Peyer's patch (tissue), 4 donors: ENCODE measurements around the gene PIK3CD. TPM values are rescaled to one million over a fixed set of nuclear protein-coding genes. Genes with fewer than 3 reads are reported as not detected.
"Not testable (repeated sequence)": the region's sequence is repeated elsewhere in the genome, so short reads cannot be mapped to it uniquely, and the experiment has no call there.

Experiments used
- DNase-seq, 3 donors: peaks; one replicate each; pipeline ENCODE4 v3.0.0-alpha.2; 2017 to 2019
- H3K27ac ChIP-seq, 4 donors: fragments of 200-600 bp; sonication (generic); one replicate each; pipeline ENCODE4 v1.5.1; 2016 to 2019
- H3K27me3 ChIP-seq, 2 donors: fragments of 200-600 bp; sonication (generic); one replicate each; pipeline ENCODE4 v1.5.1; 2019
- H3K36me3 ChIP-seq, 3 donors: fragments of 200-600 bp; sonication (generic); one replicate each; pipeline ENCODE4 v1.5.1; 2016 to 2019
- H3K4me1 ChIP-seq, 4 donors: fragments of 200-600 bp; sonication (generic); one replicate each; pipeline ENCODE4 v1.5.1; 2016 to 2019
- H3K4me3 ChIP-seq, 4 donors: fragments of 200-600 bp; sonication (generic); 1 replicate in 3 of 4; 2 replicates in 1 of 4; pipeline ENCODE4 v1.5.1; 2016 to 2019; ENCODE audit warnings: mild to moderate bottlenecking in 1 of 4
- H3K9me3 ChIP-seq, 4 donors: fragments of 200-600 bp; sonication (generic); one replicate each; pipeline ENCODE4 v1.5.1; 2016 to 2019; ENCODE audit warnings: mild to moderate bottlenecking in 1 of 4
- POLR2A ChIP-seq, 2 donors: fragments of 450-650 bp; IDR thresholded peaks; one replicate each; pipeline ENCODE4 v1.5.1; 2017; ENCODE audit warnings: antibody characterized with exemption in 2 of 2, mild to moderate bottlenecking in 2 of 2, moderate library complexity in 2 of 2
- total RNA-seq, 4 donors: library from RNA; depleted of rRNA; stranded (reverse); fragments of >200 nt; gene quantifications; one replicate each; pipeline ENCODE4 v1.1.0, GENCODE V29; 2016
- TF ChIP-seq, protein P1 (sequence below), 6 experiments: fragments of 450-650 bp in 4 of 6; fragments of 200-600 bp in 2 of 6; sonication (generic) in 1 of 6; IDR thresholded peaks; one replicate each; pipeline ENCODE4 v1.5.1; 2017 to 2019; ENCODE audit warnings: antibody characterized with exemption in 6 of 6, mild to moderate bottlenecking in 3 of 6, moderate library complexity in 1 of 6

Gene PIK3CD
- total RNA-seq, 4 donors from 2014 or later = 2.8 to 34.7 (median 7.6) TPM

DNA sequence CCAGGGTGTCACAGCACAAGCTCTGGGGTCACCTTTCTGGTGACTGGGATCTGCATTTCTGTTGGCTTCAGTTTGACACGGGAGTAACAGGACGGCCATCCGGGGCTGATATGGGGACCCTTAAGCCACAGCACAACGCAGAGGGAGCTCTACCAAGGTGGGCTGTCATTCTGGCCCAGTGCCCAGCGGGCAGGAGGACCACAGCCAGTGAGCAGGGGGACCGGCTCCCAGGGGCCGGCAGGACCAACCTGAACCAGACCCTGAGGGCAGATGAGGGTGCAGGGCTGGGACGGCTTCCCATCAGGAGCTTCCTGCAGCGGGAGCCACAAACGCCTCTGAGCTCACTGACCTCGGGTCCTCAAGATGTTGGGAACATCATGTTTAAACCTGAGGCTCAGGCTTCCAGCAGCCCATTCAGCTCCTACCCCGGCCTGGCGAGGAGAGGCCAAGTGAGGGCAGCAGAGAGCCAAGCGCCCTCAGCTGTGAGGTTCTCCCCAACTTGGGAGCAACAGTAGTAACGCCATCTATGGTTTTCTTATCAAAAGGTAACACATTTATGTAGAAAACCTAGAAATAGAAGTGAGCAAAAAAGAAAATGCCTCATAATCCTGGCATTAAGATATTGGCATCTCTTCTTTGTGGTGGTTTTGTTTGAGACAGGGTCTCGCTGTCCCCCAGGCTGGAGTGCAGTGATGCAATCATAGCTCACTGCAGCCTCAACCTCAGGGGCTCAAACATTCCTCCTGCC, 36.0 kb upstream of the PIK3CD start:
- Histone ChIP-seq H3K4me3 (no peak overlapping the region), H3K36me3 (peaks cover 0 to 17% (median 0%) of the 10 kb centered on the region in 3 donors), H3K27ac (no peak overlapping the region), H3K4me1 (no peaks in the 10 kb centered on the region), H3K9me3 (no peaks in the 10 kb centered on the region), H3K27me3 (no peaks in the 10 kb centered on the region)
- TF ChIP-seq POLR2A (IDR thresholded peaks at IDR 0.05) = no peak
- TF ChIP-seq, protein P1, sequence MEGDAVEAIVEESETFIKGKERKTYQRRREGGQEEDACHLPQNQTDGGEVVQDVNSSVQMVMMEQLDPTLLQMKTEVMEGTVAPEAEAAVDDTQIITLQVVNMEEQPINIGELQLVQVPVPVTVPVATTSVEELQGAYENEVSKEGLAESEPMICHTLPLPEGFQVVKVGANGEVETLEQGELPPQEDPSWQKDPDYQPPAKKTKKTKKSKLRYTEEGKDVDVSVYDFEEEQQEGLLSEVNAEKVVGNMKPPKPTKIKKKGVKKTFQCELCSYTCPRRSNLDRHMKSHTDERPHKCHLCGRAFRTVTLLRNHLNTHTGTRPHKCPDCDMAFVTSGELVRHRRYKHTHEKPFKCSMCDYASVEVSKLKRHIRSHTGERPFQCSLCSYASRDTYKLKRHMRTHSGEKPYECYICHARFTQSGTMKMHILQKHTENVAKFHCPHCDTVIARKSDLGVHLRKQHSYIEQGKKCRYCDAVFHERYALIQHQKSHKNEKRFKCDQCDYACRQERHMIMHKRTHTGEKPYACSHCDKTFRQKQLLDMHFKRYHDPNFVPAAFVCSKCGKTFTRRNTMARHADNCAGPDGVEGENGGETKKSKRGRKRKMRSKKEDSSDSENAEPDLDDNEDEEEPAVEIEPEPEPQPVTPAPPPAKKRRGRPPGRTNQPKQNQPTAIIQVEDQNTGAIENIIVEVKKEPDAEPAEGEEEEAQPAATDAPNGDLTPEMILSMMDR (IDR thresholded peaks at IDR 0.05) = peak in 5 of 6 experiments; percentile 46 to 70 (median 51)
- peak in 2 of 3 donors; percentile 64 to 79 for DNase-seq

GRCh38 chr1:9618909-9619679, 32.4 kb upstream of the PIK3CD start:
- Histone ChIP-seq H3K27me3 (no peaks in the 10 kb centered on the region), H3K9me3 (no peaks in the 10 kb centered on the region)
- TF ChIP-seq, protein P1 (IDR thresholded peaks at IDR 0.05) = no peak
- no peak for TF ChIP-seq POLR2A (IDR thresholded peaks at IDR 0.05)

DNA sequence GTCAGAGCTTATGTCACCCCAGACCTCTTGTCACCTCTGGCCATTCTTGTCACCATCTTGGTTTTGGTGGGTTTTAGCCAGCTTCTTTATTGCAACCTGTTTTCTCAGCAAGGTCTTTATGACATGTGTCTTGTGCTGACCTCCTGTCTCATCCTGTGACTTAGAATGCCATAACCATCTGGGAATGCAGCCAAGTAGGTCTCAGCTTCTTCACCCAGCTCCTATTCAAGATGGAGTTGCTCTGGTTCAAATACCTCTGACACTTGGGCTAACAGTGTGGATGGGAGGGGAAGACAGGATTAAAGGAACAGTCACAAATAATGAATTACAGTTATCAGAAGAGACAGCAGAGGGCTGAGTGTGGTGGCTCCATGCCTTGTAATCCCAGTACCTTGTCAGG, 30.5 kb upstream of the PIK3CD start:
- no peak overlapping the region for H3K27ac ChIP-seq
- no peak for DNase-seq
- no peaks in the 10 kb centered on the region for H3K9me3 ChIP-seq
- H3K36me3 ChIP-seq = no peaks in the 10 kb centered on the region
- TF ChIP-seq, protein P1 (IDR thresholded peaks at IDR 0.05) = no peak
- no peak for TF ChIP-seq POLR2A (IDR thresholded peaks at IDR 0.05)
- no peak overlapping the region for H3K4me3 ChIP-seq
- H3K4me1 ChIP-seq = peaks cover 0 to 5% (median 2%) of the 10 kb centered on the region in 4 donors
- no peaks in the 10 kb centered on the region for H3K27me3 ChIP-seq

More at GRCh38 chr1:9618909-9619679, 32.4 kb upstream of the PIK3CD start:
- H3K27ac ChIP-seq = no peak overlapping the region
- no peaks in the 10 kb centered on the region for H3K4me1 ChIP-seq
- no peak for DNase-seq
- no peak overlapping the region for H3K4me3 ChIP-seq
- no peaks in the 10 kb centered on the region for H3K36me3 ChIP-seq

DNA sequence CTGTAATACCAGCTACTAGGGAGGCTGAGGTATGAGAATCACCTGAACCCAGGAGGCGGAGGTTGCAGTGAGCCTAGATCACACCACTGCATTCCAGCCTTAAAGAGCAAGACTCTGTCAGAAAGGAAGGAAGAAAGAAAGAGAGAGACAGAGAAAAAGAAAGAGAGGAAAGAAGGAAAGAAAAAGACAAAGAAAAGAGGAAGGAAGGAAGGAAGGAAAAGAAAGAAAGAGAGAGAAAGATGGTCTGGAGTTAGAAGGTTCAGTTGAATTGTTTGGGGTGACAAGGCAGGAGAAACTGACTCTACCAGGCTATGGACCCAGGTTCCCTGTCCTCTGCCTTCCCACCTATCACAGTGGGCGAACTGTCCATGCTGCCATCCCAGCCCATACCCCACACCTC, 27.4 kb upstream of the PIK3CD start:
- TF ChIP-seq, protein P1 (IDR thresholded peaks at IDR 0.05) = no peak
- TF ChIP-seq POLR2A (IDR thresholded peaks at IDR 0.05) = no peak
- Histone ChIP-seq H3K27me3 (no peaks in the 10 kb centered on the region), H3K9me3 (no peaks in the 10 kb centered on the region), H3K27ac (no peak overlapping the region), H3K4me3 (no peak overlapping the region), H3K36me3 (no peaks in the 10 kb centered on the region), H3K4me1 (peaks cover 0 to 22% (median 11%) of the 10 kb centered on the region in 4 donors)
- no peak for DNase-seq

GRCh38 chr1:9625030-9625429, 26.5 kb upstream of the PIK3CD start:
- not testable (repeated sequence) for DNase-seq, H3K9me3 ChIP-seq, H3K27ac ChIP-seq, H3K4me3 ChIP-seq, H3K27me3 ChIP-seq, H3K36me3 ChIP-seq
- peaks cover 0 to 22% (median 11%) of the 10 kb centered on the region in 4 donors for H3K4me1 ChIP-seq

DNA sequence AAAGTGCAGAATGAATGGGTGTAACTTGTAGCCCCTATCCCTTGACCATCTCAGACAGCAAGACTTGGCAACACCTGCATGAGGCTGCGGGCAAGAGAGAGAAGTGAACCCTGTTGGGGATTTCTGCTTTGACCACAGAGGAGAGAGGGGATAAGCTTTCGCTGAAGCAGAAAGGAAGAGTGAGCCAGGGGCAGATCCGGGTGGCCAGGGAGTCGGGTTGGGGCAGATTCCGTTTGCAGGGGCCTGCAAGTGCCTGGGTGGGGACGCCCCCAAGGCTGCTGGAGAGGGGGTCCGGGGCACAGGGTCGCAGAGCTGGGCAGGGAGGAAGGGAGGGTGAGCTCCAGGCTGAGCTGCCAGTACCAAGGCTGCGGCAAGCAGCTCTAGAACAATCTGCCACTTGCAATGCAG, 25.3 kb upstream of the PIK3CD start:
- peak overlapping the region in 3 of 4 donors; percentile 33 to 34 (median 34) for H3K4me3 ChIP-seq

More for the DNA sequence above, 25.3 kb upstream of the PIK3CD start:
- peak in 2 of 3 donors; percentile 63 to 65 for DNase-seq
- TF ChIP-seq POLR2A (IDR thresholded peaks at IDR 0.05) = no peak
- TF ChIP-seq, protein P1 (IDR thresholded peaks at IDR 0.05) = no peak
- Histone ChIP-seq H3K27ac (peak overlapping the region in 1 of 4 donors; percentile 91), H3K4me1 (peaks cover 0 to 22% (median 13%) of the 10 kb centered on the region in 4 donors), H3K36me3 (no peaks in the 10 kb centered on the region), H3K27me3 (no peaks in the 10 kb centered on the region), H3K9me3 (no peaks in the 10 kb centered on the region)
